Right lobe of liver (tissue), 4 donors: ENCODE measurements around the gene KRT34.

Source experiments
- POLR2A ChIP-seq: fragments of 450-650 bp; IDR thresholded peaks from one replicate; pipeline ENCODE4 v1.6.1; 2017; ENCODE audit warnings: antibody characterized with exemption, mild to moderate bottlenecking
- TF ChIP-seq, protein P1 (sequence below), 4 donors: fragments of 200-600 bp in 3 of 4; fragments of 450-650 bp in 1 of 4; IDR thresholded peaks; one replicate each; pipeline versions ENCODE4 v1.5.1 to v1.8.0; 2016 to 2022; ENCODE audit warnings: antibody characterized with exemption in 4 of 4, mild to moderate bottlenecking in 2 of 4
- donor health status: DM: no; HTN: no; CAD: no.
- donor health status: DM: no; HTN: no; CAD: no.
- donor health status: DM: no; HTN: yes; CAD: no.

DNA sequence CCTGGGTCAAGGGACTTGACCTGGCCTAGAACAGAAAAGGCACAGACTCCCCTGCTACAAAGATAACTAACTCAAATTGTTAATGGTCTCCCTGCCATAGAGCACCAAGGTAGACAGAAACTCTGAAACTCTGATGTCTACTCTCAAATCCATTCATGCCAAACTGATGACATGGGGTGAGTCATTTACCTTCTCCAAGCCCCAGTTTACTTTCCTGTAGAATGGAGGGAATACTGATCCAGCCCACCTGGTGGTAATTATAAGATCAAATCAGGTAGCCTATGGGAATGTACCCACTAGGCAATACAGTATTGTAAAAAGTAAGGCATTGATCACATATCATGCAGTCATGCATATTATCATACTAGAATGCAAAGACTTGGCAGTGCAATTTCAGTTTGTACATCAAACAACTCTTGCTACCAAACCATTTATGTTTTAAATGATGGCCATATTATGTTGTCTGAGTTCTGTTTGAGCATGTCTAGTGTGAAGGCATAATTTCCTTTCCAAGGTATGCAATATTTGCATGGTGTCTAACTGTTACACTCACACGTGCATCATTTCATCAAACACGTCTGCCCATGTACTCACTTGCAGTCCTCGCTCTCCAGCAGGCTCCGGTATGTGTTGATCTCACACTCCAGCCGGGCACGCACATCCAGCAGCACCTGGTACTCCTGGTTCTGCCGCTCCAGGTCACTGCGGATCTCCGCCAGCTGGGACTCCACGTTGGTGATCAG lies 12.3 kb upstream of the KRT34 start:
- TF ChIP-seq, protein P1, sequence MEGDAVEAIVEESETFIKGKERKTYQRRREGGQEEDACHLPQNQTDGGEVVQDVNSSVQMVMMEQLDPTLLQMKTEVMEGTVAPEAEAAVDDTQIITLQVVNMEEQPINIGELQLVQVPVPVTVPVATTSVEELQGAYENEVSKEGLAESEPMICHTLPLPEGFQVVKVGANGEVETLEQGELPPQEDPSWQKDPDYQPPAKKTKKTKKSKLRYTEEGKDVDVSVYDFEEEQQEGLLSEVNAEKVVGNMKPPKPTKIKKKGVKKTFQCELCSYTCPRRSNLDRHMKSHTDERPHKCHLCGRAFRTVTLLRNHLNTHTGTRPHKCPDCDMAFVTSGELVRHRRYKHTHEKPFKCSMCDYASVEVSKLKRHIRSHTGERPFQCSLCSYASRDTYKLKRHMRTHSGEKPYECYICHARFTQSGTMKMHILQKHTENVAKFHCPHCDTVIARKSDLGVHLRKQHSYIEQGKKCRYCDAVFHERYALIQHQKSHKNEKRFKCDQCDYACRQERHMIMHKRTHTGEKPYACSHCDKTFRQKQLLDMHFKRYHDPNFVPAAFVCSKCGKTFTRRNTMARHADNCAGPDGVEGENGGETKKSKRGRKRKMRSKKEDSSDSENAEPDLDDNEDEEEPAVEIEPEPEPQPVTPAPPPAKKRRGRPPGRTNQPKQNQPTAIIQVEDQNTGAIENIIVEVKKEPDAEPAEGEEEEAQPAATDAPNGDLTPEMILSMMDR (IDR thresholded peaks at IDR 0.05) = no peak
- no peak for TF ChIP-seq POLR2A
